AG20443 (cell line): ENCODE results near the gene SFXN5.
A peak's percentile ranks its signal among the peaks of the same experiment; 100 is the strongest.

Source experiments
- DNase-seq: peaks from one replicate; pipeline ENCODE4 v3.0.0; 2012; ENCODE audit warnings: low spot score, mixed read lengths

Gene SFXN5

DNA sequence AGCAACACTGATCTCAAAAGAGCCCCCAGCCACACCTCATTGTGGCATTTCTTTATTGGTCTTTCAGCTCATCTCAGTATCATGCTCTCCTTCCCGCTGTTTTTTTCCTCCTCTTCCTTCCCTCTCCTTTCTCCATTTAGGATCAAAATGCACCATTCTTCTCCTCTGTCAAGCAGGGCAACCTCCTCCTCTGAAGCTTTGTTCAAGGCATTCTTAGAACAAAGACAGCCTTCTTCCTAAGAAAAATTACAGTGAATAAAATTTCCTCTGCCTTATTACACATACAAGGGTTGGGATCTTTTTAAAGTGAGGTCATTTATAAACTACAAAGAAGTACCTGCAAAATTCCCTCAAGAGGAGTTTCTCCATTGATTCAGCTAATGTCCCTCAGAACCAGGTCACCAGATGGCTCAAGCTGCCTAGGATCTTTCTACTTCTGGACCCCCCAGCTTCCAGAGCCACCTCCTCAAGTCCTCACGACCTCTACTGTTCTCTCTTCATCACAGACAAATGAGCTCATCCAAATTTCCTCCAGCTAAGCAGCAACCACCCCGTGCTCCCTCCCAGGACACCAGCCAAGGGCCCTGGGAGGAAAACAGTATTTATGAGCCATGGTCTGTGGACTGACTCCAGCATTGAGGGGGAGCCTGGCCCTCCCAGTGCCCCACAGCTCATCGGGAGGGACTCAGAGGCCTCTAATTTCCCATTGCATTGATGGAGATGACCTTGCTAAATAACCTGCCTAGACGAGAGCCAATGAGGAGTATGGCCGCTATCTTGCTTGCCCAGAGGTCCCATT is 18.0 kb downstream of the SFXN5 start:
- DNase-seq: peak; percentile 60

DNA sequence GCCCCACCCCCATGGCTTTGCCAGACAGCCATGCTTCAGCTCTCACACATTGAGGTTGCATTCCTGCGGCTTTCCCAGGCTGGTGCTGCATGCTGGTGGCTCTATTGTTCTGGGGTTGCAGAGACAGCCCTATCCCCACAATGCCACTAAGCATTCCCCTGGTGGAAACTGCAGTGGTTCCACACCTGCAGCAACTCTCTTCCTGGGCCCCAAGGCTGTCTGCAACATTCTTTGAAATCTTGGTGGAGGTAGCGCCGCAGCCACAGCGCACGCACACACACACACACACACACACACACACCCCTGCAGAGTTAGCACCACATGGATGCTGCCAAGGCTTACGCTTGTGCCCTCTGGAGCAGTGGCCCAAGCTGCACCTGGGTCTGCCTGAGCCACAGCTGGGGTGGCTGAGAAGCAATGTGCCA is 21.4 kb downstream of the SFXN5 start:
- no peak for DNase-seq

DNA sequence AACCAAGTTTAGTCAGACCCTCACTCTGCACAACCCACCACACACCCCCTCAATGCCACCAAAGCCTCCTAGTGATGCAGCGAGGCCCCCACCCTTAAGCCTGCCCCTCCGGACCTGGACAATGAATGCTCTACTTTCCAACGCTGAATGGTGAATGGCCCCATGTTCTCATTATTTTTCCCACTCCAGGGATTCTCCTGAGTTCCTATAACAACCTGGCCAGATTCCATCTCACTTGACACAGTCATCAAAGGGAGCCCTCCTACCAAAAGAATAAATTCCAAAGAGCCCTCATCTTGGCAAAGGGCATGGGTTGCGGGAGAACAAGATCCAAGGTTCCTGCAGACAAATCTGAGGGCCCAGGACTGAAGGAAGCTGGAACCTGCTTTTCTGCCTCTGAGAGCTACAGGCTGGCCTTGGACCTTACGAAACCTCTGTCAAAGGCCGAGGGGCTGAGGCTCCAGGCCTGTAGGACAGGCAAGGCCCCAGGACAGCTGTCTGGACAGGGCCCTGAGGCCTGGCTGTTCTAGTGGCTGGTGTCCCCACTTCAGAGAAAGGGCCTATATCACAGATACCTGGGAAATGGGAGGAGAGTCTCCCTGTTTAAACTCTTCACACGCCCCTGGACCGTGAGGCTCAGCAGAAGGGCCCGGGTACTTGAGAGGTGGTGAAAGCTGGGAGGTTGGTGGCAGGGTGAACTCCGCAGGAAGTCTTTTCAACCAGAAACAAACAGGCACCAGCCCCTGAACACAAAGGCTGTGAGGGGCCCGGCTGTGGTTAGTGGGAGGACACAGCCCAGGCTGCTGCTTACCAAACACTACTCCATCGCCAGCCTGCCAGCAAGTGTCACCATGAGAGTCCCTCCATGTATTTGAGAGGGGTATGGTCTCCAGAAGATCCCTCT is 27.3 kb downstream of the SFXN5 start:
- no peak for DNase-seq

DNA sequence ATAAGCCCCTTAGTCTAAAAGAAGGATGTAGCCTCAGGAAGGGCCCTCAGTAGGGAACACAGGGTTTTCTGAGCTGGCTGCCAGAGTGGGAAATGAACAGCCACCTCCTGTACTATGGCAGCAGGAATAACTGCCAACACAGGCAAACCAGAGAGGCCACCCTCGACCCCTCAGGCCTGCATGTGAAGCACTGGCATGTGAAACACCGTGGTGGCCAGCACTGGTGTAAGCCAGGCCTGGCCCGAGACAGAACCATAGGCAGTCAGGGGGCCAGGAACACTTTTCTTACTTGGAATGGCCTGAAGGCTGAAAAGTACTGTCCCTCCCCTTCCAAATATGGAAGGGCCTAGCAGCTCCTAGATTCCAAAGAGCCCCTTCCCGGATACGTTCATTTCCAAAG is 28.2 kb downstream of the SFXN5 start:
- DNase-seq: no peak

DNA sequence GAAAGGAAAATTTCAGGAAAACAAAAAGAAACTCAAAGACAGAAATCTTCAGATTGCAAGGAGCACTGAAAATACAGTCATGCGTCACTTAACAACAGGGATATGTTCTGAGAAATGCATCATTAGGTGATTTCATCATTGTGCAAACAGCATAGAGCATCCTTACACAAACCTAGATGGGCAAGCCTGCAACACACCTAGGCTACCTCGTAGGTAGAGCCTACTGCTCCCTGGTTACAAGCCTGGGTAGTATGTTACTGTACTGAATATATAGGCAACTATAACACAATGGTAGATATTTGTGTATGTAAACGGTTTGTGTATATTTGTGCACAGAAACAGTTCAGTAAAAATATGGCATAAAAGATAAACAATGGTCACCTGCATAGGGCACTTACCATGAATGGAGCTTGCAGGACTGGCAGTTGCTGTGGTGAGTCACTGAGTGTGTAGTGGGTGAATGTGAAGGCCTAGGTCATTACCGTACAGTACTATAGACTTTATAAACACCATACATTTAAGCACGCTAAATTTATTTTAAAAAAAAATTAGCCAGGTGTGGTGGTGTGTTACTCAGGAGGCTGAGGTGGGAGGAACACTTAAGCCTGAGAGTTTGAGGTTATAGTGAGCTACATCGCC is 33.4 kb downstream of the SFXN5 start:
- no peak for DNase-seq

DNA sequence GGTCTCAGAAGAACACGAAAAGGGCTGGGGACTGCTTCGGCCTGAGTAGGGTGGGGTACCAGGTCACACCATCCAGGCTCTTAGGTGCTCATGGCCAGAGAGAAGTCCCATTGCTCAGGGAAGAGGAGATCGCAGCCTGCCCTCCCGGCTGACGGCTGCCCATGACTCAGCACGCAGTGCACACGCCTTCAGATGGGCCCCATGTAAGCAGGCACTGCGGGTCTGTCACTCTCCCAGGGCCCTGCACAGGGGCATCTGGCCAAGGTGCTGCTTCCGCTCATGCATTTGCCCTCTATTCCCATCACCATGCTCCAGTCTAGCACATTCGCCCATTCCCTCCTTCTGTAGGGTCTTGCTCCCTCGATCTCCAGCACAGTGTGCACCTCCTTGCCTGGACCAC is 34.7 kb downstream of the SFXN5 start:
- DNase-seq: no peak

DNA sequence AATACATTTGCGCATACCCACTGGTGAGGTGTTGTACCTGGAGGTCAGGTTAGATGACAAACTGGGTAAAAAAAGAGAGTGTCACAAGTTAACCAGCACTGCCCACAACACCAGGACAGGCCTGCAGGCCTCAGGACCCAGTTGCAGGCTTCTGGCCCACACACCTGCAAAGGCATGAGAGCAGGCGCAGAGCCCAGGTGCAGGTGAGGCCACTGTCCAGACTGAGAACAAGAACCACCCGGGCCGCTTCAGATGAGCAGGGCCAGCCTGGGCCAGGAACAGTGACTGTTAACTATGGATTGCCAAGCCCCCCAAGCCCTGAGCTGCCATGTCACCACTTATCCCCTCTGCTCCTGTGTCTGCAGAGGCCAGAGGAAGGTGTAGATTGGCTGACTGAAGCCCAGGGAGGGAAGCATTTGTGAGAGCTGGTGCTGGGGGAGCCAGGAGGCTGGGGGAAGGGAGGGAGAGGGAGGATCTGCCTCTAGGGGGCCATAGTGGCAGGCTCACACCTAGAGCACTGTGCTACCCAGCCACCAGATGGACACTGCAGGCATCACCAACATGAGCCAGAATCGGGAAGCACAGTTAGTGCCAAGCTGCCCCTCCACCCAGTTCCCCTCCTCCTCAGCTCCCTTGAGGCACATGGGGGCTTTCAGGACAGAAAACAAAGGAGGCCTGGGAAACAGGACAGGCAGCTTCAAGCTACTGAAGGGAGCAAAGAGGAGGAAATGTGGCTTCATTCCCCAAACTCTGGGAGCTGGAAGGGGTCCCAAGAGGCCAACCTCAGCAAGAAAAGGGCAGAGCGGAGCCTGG is 35.4 kb downstream of the SFXN5 start:
- DNase-seq: no peak

DNA sequence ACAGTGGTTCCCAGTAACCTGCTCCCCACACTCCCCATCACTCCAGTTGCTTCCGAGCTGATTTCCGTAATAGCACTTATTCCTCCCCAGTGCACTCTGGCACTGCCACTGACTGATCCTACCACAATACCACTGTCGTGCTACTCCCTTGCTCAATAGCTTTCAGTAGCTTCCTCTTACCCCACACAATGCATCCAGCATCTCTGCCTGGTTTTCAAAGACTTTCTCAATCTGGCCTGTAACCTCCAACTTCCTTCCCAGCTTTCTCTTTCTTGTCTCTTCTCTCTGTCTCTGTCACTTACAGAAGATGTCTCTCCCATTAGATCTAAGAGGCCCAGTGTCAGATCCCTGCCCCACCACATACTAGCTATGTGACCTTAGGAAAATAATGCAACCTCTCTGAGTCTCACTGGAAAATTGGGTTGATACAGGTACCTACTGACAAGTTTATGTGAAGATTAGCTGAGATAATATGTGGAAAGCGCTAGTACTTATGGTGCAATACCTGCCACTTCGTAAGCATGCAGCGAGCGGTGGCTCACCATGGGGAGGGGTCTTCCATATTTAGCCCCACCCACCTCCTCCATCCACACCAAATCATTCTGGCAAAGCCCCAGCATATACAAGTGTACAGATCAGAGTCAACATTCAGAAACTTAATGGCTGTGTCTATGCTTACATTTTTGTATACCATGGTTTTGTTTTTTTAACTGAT is 36.7 kb downstream of the SFXN5 start:
- no peak for DNase-seq

DNA sequence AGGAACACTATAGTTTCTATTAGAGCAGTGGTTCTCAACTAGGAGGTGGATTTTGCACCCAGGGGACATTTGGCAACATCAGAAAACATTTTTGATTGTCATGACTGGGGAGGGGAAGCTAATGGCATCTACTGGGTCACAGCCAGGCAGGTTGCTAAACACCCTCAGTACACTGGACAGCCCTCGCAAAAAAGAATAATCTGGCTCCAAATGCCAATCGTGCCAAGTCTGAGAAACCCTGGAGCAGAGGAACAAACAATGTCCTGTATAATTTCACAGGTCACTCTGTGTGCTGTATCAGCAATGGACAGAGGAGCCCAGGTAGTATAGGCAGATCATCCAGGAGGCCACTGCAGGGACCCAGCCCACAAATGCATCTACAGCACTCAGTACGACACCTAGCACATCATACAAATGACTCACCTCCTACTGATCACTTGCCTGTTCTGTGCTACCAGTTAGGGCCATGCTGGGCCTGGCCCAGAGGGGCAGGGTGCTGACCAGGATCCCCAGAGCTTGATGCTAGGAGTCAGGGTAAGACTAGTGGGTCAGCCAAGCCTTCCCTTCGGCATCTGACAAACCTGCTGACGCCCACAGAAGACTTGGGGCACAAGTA is 37.6 kb downstream of the SFXN5 start:
- no peak for DNase-seq

DNA sequence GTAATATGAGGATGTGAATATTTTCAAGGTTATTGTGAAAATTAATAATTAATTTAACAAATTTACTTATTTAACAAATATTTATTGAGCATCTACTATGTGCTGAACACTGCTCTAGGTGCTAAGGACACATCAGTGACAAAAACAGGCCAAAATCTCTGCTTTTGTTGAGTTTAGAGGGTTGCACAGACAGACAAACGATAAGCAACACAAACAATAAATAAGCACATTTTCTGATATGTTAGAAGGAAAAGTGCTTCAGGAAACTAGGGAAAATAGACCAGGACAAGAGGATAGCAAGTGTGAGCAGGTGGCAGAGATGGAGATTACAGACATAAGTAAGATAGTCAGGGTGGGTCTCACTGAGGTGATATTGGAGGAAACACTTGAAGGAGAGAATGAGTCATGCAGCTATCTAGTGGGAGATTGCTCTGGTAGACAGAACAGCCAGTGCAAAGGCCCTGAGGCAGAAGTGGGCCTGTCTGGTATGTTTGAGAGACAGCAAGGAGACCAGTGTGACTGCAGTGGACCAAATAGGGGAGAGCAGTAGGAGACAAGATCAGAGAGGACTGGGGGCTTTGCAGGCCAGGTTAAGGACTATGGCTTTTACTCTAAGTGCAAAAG is 38.3 kb downstream of the SFXN5 start:
- no peak for DNase-seq

DNA sequence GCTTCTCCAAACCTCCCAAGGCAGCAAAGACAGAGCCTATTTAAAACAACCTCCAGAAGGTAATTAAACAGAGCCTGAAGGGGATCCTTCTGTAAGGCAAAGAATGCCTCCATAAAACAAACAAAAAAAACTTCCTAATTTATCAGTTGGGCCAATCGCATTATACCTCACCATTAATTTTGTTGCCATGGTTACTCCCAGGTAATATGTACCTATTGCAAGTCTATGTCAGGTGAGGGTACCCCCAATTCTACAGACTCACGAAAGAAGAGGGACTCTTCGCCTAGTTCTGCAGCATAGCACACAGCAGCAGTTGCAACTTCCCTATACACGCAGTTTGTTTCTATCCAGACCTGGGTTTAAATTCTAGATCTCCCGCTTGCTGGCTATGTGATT is 38.8 kb downstream of the SFXN5 start:
- no peak for DNase-seq

DNA sequence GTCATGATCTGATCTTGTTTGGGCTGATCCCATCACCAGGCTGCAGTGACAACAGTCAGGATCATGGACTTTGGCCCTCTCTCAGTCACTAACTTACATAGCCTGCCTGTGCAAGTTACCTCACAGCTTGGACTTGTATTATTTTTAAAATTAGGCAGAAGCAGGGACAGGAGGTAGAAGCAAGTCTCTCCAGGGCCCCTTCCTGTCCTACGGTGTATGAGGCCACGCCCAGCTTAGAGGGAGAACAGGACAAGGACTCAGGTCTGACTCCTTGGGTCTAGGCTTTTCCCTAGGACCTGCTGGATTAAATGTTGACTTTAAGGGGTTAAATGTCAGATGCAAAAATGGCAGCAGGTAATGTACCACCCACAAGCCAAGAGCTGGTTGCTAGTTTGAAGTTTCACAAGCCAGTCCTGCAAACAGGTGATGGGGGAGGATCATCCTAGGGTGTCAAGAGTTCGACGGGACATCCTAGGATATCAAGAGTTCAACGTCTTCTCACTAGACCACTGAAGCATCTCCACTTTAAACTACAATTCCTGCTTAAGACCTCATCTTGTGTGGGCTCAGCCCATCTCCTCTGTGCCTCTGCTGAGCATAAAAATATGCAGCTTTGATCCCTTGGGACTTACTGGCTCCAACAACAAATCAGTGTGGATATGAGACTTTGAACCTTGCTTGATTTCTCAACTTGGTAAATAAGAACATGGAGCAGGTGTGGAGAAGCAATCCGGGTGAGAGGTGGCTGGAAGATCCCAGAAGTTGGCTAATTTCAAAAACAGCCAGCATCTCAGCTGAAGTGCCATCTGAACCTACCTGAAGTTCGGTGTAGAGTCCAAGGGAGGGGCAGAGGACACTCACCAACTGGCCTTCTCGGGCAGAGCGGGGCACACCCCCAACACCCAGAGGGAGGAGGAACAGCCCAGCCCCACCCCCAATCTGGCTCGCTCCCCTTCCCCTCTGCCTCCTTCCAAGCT is 39.5 kb downstream of the SFXN5 start:
- DNase-seq: no peak

DNA sequence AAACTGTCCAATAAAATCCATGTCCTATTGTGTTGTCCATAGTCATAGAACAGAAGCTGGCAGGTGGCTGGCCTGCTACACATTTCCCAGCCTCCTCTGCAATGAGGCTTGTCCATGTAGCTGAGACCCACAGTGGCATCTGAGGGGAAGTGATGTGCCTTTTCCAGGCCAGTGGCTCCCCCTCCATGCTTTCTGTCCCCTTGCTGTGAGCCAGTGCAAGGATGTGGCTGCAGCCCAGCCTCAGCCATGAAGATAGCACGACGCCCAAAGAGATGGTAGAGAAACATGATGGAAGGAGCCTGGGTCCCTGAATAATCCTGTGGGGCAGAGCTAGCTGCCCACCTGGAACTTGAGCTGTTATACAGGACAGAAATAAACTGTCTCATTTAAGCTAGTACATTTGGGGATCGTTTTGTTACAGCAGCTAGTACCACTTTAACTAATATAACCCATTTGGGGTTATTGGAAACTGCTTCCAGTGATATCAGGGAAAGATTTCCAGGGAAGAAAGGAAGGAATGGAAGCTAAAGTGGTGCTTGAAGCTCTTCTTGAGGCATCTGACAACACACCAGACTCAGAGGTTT is 40.3 kb downstream of the SFXN5 start:
- DNase-seq: no peak

DNA sequence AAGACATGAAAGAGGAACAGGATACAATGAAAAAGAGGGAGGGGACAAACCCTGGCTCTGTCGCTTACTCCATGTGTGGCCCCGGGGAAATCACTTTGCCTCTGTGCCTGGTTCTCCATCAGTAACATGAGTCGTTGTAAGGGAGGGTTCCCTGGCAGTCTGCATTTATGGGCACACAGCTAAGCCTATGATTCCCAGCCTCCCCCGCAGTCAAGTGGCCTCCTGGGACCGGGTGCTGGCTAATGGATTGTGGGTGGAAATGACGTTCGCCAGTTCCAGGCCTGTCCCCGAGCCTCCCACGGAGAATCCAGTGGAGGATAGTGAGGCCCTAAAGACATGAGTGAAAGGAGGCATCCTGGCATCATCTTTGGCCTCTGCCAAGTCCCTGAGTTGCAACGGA is 42.7 kb downstream of the SFXN5 start:
- DNase-seq: no peak

DNA sequence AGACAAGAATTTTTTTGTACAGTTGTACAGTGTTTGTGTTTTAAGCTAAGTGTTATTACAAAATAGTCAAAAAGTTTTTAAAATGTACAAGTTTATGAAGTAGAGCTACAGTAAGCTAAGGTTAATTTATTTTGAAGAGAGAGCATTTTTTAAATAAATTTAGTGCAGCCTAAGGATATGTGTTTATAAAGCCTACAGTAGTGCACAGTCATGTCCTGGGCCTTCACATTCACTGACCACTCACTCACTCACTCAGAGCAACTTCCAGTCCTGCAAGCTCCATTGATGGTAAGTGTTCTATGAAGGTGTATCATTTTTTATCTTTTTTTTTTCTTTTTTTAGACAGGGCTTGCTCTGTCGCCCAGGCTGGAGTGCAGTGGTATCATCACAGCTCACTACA is 44.2 kb downstream of the SFXN5 start:
- DNase-seq: no peak

DNA sequence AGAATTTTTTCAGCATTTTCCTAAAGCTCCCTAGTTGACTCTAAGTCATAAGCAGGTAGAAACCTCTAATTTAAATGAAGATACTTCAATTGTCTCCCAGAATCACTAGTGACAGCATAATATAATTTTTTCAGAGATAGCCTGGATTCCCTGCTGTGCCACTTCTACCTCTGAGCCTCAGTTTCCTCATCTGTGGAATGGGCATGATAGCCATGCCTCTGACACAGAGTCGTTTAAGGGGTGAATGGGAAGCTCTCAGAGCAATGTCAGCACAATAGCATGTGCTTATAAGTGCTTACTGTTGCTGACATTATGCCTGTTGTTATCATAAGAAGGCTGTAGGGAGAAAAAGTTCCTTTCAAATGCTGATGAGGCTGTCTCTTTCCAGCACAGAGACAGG is 48.0 kb downstream of the SFXN5 start:
- DNase-seq: no peak

DNA sequence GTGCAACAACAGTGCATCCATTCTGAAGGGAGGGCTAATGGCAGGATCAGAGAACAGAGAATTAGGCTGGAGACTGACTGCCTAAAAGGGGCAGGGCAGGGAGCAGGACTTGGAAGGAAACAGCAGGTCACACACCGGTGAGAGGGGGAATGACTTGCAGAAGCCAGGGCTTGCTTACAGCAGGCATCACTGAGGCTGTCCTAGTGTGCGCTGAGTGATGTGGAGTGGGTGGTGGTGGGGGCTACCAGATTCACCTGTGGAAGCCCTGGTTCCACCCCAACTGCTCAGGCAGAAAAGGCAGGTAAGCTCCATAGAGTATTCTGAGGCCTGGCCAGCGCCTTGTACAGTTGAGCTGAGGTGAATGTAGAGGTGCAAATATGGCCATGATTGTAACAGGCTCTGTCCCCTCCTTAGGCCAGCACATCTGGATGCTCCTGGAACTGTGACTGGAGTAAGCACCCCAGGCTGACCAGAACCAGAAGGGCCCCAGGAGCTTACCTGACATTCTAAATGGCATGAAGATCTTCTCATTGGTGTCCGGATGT is 49.4 kb downstream of the SFXN5 start:
- no peak for DNase-seq

DNA sequence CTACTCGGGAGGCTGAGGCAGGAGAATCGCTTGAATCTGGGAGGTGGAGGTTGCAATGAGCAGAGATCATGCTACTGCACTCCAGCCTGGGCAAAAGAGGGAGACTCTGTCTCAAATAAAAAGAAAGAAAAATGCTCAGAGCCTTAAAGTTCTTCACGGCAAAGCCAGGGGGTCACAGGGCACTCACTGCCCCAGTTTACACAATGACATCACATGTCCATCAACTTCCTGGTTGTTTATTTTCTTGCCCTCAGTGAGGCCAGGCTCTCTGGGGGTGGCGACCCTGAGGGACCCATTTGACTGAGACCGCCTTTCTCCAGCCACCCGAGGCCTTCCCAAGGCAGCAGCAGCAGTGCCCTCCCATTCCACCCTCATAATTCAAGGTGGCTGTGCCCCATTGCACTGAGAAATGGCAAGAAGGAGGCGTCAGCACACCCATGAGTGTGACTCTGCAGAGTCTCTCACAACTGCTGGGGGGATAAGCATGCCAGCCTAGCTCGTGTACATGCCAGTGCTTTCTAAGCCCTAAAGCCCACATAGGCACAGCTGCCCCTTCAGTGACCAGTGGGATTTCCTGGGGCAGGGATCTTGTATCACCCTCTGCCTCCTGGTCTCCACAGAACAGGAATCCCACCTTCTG is 50.0 kb downstream of the SFXN5 start:
- no peak for DNase-seq
